T47D (cell line): Measurements from ENCODE around the gene EFNA5.
A peak's percentile ranks its signal among the peaks of the same experiment; 100 is the strongest.

ENCODE experiments used
- DNase-seq, 2 experiments: peaks; one replicate each; pipeline versions ENCODE4 v3.0.0 to v3.0.0-alpha.2; 2011 to 2012; ENCODE audit warnings: low read depth in 1 of 2, low spot score in 1 of 2
- JUND ChIP-seq: IDR thresholded peaks from 2 replicates; pipeline ENCODE4 v1.6.1; 2012; ENCODE audit warnings: low read depth
- in situ Hi-C: cut with HindIII; loops from 2 replicates; pipeline ENCODE4 v1.10.0; 2016; ENCODE audit warnings: low sequenced_read_pairs, low pct_unique_long_range_greater_than_20kb

The EFNA5 gene

DNA sequence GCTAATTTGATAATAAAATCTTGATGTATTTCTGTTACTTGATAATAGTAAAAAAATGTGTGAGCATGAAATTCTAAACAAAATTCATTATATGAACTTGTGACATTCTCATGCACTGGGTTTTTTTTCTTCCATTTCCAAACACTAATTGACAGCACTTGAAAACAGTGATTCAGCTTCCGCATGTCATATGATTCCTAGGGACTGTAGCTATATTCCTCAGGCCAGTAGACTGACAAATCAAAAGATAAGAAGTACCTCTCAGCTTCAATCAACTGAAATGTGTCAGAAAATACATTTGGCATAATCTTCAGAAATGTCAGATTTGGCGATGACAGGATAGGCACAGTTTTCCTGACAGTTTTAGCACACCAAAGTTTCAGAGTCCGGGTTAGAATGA lies 52.5 kb downstream of the EFNA5 start:
- no peak for DNase-seq
- no peak for TF ChIP-seq JUND
- in situ Hi-C loops, result no loop called here

GRCh38 chr5:107617052-107617451 lies 53.7 kb downstream of the EFNA5 start:
- no peak for DNase-seq
- in situ Hi-C loops, result no loop called here

DNA sequence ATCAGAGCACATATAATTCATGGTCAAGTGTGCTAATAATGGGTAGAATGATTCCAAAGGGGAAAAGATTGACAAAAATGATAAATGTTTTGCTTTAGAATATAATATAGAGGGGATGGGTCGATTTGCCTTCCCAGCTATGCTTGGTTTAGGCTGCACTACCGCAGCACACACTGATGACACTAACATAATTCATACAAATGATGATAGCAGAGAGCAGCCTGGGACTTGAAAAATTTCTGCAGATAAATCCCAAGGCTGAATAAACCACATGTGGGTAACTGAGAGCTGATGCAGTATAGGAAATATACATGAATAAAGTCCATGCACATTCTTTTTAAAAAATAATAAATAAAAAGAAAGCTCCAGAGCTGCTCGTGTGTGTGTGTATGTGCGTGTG lies 54.5 kb downstream of the EFNA5 start:
- DNase-seq, result no peak
- no peak for TF ChIP-seq JUND
- in situ Hi-C loops, result no loop called here

More at GRCh38 chr5:107617052-107617451, 53.7 kb downstream of the EFNA5 start:
- TF ChIP-seq JUND, result no peak

DNA sequence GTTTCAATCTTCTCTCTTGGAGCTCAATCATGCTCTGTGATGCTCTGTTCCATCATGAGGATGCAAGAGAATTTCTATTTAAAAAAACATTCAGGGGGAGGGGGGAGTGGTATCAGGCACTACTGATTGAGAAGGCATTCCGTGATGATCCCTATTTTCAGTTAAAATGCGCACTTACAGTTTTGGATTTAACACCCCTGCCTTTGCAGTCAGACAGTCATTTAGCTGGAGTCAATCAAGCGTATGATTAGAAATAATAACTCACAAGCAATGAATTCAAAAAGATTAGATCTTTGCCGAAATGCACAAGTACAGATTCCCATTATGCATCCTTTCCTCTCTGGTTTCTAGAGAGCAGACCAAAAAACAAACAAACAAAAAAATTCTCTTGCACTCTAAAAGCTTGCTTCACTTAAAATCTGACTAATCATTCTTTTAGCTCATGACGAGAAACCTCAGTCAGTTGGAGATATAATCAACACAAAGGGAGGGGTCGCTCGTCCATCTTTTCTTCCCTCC lies 55.4 kb downstream of the EFNA5 start:
- in situ Hi-C loops, result no loop called here
- no peak for DNase-seq
- no peak for TF ChIP-seq JUND

DNA sequence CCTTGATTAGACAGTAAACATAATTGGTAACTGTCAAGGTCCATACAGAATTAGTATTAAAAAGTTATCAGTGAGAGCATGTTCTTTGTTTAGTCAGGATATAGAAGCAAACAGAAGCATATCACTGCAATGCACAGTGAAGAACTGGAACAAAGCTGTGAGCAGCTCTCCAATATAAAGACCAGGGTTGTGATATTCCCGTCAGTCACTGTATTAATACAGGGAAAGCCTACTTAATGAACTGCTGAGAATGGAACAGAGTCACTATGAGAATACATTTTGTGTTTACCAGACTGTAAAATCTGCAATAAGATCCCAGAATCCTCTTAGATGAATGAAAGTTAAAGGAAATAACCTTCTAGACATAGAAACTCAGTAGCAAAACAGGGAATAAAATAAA lies 58.2 kb downstream of the EFNA5 start:
- no peak for DNase-seq
- no peak for TF ChIP-seq JUND
- in situ Hi-C loops, result no loop called here

DNA sequence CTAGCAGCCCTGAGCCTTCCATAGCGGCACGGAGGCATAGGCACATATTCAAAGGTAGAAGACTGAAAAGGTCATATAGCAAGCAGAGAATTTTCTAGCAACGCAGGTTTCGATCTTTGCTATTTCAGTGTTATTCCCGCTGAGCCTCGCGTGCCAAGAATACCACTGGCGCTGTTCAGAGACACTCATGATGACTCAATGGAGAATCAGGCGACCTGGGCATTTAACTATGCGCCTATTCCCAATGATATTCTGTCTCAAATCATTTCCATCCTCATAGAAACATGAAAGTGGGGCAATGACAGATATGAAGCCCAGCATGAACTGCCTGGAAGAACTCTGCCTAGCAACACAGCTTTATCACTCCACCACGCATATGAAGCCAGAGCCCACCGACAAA lies 59.9 kb downstream of the EFNA5 start:
- TF ChIP-seq JUND, result no peak
- no peak for DNase-seq
- in situ Hi-C loops, result no loop called here

- no peak for TF ChIP-seq JUND
- in situ Hi-C loops, result no loop called here
- DNase-seq, result peak in 1 of 2 experiments; percentile 12
Observed at GRCh38 chr5:107607671-107608345, 62.9 kb downstream of the EFNA5 start.

DNA sequence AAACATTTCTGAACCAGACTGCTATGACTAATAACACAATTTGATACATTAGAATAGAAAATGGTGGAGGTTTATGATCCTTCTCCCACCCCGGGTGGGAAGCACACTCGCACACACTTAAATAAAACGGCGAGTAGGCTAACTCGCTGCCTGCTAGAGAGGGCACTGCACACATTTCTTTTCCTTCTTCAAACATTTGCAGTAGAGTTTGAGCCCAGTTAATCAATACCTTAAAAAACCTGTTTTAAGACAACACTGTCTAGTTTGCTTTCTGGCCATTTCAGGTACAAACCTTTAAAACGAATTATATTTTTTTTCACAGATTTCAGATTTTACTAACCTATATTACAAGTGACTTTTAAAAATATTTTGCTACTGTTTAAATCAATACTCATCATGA lies 63.5 kb downstream of the EFNA5 start:
- in situ Hi-C loops, result no loop called here
- TF ChIP-seq JUND, result no peak
- no peak for DNase-seq

GRCh38 chr5:107605596-107606125 lies 65.1 kb downstream of the EFNA5 start:
- no peak for TF ChIP-seq JUND
- in situ Hi-C loops, result no loop called here
- DNase-seq, result no peak

DNA sequence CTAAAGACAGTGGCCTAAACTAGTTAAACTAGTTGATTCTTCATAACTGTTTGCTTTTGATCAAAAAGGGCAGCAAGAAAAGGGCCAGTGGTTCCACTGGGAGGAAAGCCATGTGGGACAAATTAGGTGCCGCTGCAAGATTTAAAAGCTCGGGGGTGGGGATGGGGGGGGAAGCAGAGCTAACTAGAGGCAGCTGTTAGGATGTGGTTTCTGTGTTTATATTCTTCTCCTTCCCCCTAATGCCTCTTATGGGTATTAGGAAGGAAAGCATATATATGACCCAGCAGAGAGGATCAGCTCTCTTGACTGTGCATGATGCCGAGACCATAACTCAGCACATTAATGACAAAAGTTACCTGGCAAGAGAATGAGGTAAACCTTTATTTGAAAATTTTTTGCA lies 65.7 kb downstream of the EFNA5 start:
- no peak for TF ChIP-seq JUND
- in situ Hi-C loops, result no loop called here

DNA sequence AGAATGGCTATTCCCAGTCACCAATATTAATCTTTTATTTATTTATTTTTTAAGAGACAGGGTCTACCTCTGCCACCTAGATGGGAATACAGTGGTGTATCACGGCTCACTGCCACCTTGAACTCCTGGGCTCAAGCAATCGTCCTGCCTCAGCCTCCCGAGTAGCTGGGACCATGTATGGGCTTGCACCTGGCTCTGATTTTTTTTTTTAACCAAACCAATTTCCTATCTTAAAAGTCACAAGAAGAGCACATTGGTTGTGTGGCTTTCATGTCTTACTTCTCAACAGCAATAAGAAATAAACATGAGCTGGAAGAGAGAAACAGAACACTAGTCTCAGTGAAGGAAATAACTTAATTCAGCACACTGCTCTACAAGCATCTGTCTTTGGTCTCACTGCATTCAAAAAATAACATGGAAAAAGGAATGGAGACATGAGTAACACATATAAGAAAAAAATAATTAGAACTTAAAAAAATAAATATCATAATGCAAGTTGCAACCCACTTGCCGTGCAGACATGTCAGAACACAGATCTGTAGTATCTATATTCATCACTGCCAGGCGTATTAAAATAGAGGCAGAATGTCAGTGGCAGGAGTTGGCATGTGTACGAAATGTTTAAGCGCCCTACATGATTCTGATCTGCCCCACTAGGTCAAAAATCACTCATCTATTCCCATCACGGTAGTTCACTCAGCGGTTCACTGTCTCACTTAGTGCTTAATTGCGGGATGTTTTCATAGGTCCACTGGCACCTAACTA lies 66.4 kb downstream of the EFNA5 start:
- TF ChIP-seq JUND, result no peak
- DNase-seq, result no peak
- in situ Hi-C loops, result no loop called here

More for the DNA sequence above, 65.7 kb downstream of the EFNA5 start:
- no peak for DNase-seq

DNA sequence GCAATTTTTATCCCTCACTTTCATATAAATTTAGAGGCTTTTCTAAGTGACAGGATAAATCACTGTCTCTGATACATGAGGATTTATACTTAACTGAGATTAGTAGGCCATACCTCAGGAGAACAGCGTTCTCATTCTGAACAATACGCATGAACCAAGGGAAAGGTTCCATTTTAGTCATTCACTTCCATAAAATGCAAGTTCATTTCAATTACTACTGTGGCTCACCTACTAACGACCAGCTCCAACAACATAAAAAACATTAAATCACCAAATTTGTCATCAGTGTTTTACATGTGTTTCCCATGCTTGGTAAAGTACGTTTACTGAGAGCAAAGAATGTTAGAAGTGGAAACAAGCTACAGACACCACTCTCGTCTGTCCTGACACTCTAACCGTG lies 67.4 kb downstream of the EFNA5 start:
- in situ Hi-C loops, result no loop called here
- no peak for DNase-seq
- no peak for TF ChIP-seq JUND

DNA sequence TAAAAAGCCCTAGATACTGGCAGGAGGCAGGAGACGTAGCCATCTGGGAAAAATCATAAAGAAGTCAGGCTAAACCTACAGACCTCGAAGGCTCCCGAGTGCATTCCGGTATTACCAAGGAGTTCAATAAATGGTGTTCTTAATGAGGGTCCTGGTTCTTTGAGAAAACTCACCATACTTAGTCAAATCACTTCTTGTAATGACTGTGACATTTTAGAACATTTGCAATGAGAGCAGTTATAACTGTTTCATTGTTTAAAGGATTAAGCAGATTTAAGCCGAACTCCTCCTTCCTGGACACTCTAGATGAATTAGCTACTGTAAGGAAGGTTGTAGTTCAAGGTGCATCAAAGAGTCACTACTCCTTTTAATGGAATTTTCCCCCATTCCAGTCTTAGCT lies 67.8 kb downstream of the EFNA5 start:
- in situ Hi-C loops, result no loop called here
- TF ChIP-seq JUND, result no peak
- no peak for DNase-seq
